HG03575 (cell line): ENCODE data around the gene ADGRG3.
"Not testable (repeated sequence)": the region's sequence is repeated elsewhere in the genome, so short reads cannot be mapped to it uniquely, and the experiment has no call there.

ENCODE experiments used
- ATAC-seq: cut with Tn5 transposase; IDR thresholded peaks from one replicate; pipeline ENCODE4 v1.9.1; 2021; ENCODE audit not compliant: unreplicated experiment, insufficient number of reproducible peaks, low FRiP score; ENCODE audit errors: extremely low read depth

Gene ADGRG3

DNA sequence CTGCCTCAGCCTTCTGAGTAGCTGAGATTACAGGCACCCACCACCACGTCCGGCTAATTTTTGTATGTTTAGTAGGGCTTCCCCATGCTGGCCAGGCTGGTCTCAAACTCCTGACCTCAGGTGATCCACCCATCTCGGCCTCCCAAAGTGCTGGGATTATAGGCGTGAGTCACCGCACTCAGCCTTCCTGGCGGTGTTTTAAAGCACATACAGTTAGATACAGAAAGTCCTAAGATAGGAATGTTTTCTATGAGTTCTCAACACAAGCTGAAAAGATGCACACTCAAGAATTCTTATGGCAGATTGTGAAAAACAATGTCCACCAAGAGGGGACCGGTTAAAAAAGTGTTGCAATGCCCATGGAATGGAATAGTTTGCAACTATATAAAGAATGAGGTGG is 3.3 kb downstream of the ADGRG3 start:
- ATAC-seq: not testable (repeated sequence)

GRCh38 chr16:57672416-57672815 is 4.3 kb downstream of the ADGRG3 start:
- ATAC-seq: no peak

DNA sequence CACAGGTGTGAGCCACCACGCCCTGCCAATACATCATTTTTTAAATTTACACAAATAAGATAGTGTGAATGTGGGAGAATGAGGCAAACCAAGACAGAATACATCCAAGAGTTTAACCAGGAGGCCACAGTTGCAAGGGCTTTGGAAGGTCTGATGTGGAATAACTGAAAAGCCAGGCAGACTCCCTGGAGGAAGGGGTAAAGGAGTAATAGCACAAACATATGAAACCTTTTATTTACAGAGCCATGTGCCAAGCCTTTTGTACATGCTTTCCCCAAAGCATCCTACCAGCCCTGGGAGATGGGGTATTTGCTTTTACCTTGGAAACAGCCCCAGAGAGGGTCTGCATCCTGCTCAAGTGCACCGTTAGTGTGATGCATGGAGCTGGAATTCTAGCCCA is 4.7 kb downstream of the ADGRG3 start:
- no peak for ATAC-seq

DNA sequence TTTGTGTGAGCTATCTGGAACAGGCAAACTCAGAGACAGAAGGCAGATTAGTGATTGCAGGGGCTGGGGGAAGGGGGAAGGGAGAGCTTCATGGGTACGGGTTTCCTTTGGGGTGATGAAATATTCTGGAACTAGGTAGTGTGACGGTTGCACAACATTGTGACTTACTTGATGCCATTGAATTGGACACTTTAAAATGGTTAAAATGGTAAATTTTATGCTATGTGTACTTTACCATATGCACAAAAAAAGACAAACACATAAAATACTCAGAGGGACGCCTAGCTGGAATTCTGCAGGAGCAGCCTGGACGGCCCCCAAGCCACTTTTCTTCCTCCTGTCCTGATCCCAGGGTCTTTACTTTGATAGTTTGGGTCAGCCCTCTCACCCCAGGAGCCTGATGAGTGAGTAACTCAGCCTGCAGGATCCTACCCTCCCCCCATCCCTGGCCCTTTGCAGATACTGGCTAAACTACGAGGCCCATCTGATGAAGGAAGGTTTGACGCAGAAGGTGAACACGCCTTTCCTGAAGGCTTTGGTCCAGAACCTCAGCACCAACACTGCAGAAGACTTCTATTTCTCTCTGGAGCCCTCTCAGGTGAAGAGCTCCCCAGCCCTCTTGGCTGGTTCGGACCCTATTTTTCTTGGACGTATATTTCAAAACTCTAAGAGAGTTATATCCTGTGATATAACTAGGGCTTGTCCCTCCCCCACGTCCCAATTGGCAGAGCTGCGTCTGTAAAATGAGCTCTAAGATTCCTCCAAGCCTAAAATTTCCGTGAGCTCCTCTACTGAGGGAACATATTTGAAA is 7.8 kb downstream of the ADGRG3 start:
- no peak for ATAC-seq

- no peak for ATAC-seq
These were observed 8.5 kb downstream of the ADGRG3 start for GRCh38 chr16:57676553-57677085.

- no peak for ATAC-seq
These were observed 9.7 kb downstream of the ADGRG3 start for GRCh38 chr16:57677622-57678369.

DNA sequence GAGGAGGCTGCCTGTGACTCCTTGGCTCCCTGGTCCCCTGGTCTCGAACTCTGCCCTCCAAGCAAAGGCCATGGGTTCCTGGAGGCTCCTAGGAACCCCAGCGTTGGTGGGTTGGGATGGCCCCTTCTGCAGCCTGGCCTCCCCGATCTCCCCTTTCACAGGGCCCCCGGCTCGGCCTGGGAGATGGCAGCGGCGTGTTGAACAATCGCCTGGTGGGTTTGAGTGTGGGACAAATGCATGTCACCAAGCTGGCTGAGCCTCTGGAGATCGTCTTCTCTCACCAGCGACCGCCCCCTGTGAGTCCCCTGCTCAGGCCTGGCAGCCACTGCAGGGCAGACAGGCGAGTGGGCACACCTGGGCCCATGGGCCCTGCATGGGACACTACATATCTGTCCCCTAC is 10.9 kb downstream of the ADGRG3 start:
- no peak for ATAC-seq

DNA sequence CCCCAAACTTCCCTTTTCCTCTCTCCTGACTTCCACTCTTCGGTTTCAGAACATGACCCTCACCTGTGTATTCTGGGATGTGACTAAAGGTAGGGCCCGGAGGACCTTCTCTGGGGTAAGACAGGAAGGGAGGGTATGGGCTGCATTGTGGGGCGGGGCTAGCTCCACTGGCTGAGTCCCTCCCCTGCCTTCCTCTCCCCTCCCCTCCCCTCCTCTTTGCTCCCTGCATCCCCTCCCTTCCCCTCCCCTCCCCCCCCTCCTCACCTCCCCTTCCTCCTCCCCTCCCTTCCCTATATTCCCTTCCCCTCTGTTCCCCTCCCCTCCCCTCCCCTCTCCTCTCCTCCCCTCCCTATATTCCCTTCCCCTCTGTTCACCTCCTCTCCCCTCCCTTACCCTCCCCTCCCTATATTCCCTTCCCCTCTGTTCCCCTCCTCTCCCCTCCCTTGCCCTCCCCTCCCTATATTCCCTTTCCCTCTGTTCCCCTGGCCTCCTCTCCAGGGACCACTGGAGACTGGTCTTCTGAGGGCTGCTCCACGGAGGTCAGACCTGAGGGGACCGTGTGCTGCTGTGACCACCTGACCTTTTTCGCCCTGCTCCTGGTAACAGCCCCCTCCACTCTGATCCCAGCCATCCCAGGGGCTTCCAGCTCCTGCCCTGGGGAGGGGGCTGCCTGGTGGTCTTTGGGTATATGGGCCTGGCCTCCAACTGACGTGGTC is 11.8 kb downstream of the ADGRG3 start:
- ATAC-seq: no peak

GRCh38 chr16:57680842-57681375 is 12.8 kb downstream of the ADGRG3 start:
- no peak for ATAC-seq

DNA sequence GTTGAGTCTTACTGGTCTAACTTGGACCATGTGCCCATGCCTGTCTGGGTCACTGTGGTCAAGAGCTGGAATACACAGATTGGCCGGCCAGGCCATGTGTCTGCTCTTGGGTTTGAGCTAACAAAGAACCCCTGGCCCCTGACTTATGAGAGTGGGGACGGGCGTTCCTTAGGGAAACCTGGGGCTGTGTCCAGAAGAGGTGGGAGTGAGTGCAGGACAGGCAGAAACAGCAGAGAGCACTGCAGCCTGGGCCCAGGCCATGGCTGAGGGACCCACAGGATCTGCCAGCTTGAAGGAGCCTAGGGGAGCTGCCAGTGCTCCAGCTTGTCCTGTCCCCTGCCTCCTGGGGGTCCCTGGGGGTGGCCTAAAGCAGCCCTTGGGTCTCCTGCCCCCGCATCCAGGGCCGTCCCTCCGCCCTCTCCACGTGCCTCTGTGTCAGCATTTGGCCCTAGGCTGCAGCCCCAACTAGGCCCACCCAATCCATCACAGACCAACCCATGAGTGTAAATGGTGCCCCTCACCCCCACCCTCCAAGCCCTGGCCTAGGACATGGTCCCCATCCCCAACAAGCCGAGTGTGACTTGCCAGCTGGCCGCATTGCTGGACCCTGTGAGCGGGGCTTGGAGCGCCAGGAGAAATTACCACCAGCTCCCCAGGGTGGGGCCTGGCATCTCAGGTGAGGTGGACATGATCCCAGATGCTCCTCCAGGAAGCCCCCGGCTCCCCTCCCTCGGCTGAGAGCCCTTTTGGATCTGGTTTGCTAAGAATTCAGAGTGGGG is 14.0 kb downstream of the ADGRG3 start:
- no peak for ATAC-seq

DNA sequence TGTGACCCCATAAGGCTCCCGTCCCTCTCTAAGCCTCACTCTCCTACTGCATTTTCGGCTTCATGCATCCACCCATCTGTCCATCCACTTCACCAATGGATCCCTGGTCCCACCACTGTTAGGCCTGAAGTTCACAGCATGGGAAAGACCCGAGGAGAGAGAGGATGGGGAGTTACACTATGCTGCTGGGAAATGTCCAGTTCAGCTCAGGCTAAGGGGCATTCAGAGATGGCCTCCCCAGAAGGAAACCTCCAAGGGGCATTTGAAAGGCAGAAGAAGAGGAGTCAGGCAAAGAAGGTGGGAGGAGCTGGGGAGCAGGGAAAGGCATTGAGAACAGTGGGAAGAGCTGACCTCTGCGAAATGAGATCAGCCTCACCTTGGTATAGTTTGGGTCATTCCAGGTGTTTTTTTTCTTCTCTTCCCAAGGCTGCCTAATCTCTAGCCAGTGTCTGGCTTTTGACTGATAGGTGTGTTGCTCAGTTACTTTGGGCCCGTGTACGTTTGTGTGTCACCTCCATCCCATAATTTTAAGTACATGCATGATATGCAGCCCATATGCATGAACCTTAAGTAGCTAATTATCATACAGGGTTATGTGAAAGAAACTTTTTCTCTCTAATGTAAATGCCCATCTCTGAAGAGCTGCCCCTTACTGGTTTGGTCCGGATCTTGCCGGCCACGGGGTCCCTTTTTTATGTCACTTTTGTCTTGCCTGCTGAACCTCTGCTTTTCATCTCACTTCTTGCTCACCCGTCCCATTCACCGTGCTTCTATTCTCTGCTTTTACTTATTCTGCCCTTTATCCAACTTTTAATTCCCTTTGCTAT is 14.9 kb downstream of the ADGRG3 start:
- ATAC-seq: no peak

DNA sequence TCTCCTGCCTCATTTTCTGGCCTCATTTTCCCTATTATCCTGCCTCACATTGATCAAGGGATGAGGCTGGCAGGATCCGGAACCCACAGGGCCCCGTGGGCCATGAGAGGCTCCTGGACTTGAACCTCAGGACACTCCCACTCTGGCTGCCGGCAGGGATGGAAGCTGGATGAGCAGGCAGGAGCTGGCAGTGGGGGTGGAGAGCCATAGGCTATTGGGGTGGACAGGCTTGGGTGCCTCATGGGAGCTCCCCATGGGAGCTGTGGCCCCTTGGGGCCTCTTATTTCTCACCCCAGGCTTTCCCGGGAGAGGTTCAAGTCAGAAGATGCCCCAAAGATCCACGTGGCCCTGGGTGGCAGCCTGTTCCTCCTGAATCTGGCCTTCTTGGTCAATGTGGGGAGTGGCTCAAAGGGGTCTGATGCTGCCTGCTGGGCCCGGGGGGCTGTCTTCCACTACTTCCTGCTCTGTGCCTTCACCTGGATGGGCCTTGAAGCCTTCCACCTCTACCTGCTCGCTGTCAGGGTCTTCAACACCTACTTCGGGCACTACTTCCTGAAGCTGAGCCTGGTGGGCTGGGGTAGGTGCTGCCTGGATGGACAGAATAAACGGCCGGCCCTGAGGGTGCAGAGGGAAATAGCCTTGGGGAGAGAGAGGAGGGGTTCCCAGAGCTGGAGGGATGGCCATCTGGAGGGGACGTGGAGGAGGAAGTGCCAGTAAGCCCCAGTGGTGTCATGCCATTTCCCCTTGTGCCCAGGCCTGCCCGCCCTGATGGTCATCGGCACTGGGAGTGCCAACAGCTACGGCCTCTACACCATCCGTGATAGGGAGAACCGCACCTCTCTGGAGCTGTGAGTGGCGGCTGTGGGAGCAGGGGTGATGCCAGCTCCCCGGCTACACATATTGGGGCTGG is 15.8 kb downstream of the ADGRG3 start:
- ATAC-seq: no peak

GRCh38 chr16:57684626-57685358 is 16.7 kb downstream of the ADGRG3 start:
- no peak for ATAC-seq

GRCh38 chr16:57685633-57686032 is 17.5 kb downstream of the ADGRG3 start:
- no peak for ATAC-seq

- no peak for ATAC-seq
These were observed 18.5 kb downstream of the ADGRG3 start for GRCh38 chr16:57686577-57686976.

- no peak for ATAC-seq
These were observed 19.3 kb downstream of the ADGRG3 start for GRCh38 chr16:57687363-57687929.
